Measurements from ENCODE around the gene MERTK. TPM values are rescaled to one million over a fixed set of nuclear protein-coding genes. Genes with fewer than 3 reads are reported as not detected.
"Not testable (repeated sequence)": the region's sequence is repeated elsewhere in the genome, so short reads cannot be mapped to it uniquely, and the experiment has no call there.

MERTK gene
- total RNA-seq (1.8 and 6.6 TPM in 2 replicates), polyA plus RNA-seq (0.34 and 0.71 TPM in 2 replicates), polyA minus RNA-seq (ENCODE audit: low replicate concordance) (0.59 and 0.82 TPM in 2 replicates)
- polyA plus RNA-seq (2012): 0.21 and 0.62 TPM in 2 replicates

- Histone ChIP-seq H3K36me3 (ENCODE audit: control insufficient read depth, insufficient read depth, low read length) (no peaks in the 10 kb centered on the region), H3K4me3 (replicated peaks in 1 of 4; ENCODE audit: control extremely low read depth in 1 of 4, insufficient read depth in 1 of 4, low read depth in 3 of 4, low read length in 4 of 4) (peak within 1 kb of the TSS; percentile 47 to 72 (median 66)), H3K9ac (ENCODE audit: insufficient read depth, low read length) (no peak within 1 kb of the TSS), H4K20me1 (ENCODE audit: control insufficient read depth, extremely low read depth, insufficient read depth, low read length) (no peaks in the 10 kb centered on the region), H3K27me3 (ENCODE audit: control insufficient read depth, insufficient read depth, low read length) (peaks cover 8% of the 10 kb centered on the region), H3K4me2 (ENCODE audit: extremely low read depth, insufficient read depth, low read length) (peak within 1 kb of the TSS; percentile 95), H3K79me2 (ENCODE audit: control insufficient read depth, insufficient read depth, low read length) (no peaks in the 10 kb centered on the region), H3K4me1 (ENCODE audit: control insufficient read depth, extremely low read depth, insufficient read depth, low read length) (peaks cover 2% of the 10 kb centered on the region), H3K9me3 (ENCODE audit: control insufficient read depth, insufficient read depth, low read depth, low read length) (no peaks in the 10 kb centered on the region), H3K27ac (ENCODE audit: insufficient read depth, low read length) (no peak within 1 kb of the TSS), H2AFZ (ENCODE audit: low read length) (peak within 1 kb of the TSS; percentile 78)
- TF ChIP-seq CTCF (conservative IDR thresholded peaks at IDR 0.05 in 1 of 2, IDR thresholded peaks at IDR 0.05 in 1 of 2; ENCODE audit: low read depth in 1 of 2, low read length in 2 of 2): peak; percentile 39 to 54
- peak; percentile 8 for TF ChIP-seq EZH2 (IDR thresholded peaks at IDR 0.05; ENCODE audit: low read length, missing control alignments)
- peak; percentile 61 to 87 for DNase-seq (ENCODE audit: low read depth in 2 of 2)
These were observed at the start of gene MERTK for GRCh38 chr2:111897924-111898702. MERTK (plus strand) TSS chr2:111898607; CDS start chr2:111898736, 129 bp downstream.

- peak; percentile 30 to 39 for DNase-seq (ENCODE audit: low read depth in 2 of 2)
- H2AFZ ChIP-seq (ENCODE audit: low read length); H3K9ac ChIP-seq (ENCODE audit: insufficient read depth, low read length); H3K4me3 ChIP-seq (replicated peaks in 1 of 4; ENCODE audit: control extremely low read depth in 1 of 4, insufficient read depth in 1 of 4, low read depth in 3 of 4, low read length in 4 of 4); H4K20me1 ChIP-seq (ENCODE audit: control insufficient read depth, extremely low read depth, insufficient read depth, low read length); H3K9me3 ChIP-seq (ENCODE audit: control insufficient read depth, insufficient read depth, low read depth, low read length); H3K36me3 ChIP-seq (ENCODE audit: control insufficient read depth, insufficient read depth, low read length); H3K27me3 ChIP-seq (ENCODE audit: control insufficient read depth, insufficient read depth, low read length); H3K27ac ChIP-seq (ENCODE audit: insufficient read depth, low read length); H3K79me2 ChIP-seq (ENCODE audit: control insufficient read depth, insufficient read depth, low read length); H3K4me2 ChIP-seq (ENCODE audit: extremely low read depth, insufficient read depth, low read length); H3K4me1 ChIP-seq (ENCODE audit: control insufficient read depth, extremely low read depth, insufficient read depth, low read length): not testable (repeated sequence)
- TF ChIP-seq CTCF (conservative IDR thresholded peaks at IDR 0.05 in 1 of 2, IDR thresholded peaks at IDR 0.05 in 1 of 2; ENCODE audit: low read depth in 1 of 2, low read length in 2 of 2): peak; percentile 21 to 44
These were observed 47.8 kb upstream of the MERTK start for GRCh38 chr2:111850646-111851045.

GRCh38 chr2:111852544-111852943, 45.9 kb upstream of the MERTK start:
- H3K4me1 ChIP-seq (ENCODE audit: control insufficient read depth, extremely low read depth, insufficient read depth, low read length); H3K36me3 ChIP-seq (ENCODE audit: control insufficient read depth, insufficient read depth, low read length); H2AFZ ChIP-seq (ENCODE audit: low read length); H3K4me3 ChIP-seq (replicated peaks in 1 of 4; ENCODE audit: control extremely low read depth in 1 of 4, insufficient read depth in 1 of 4, low read depth in 3 of 4, low read length in 4 of 4); H3K9ac ChIP-seq (ENCODE audit: insufficient read depth, low read length); H3K79me2 ChIP-seq (ENCODE audit: control insufficient read depth, insufficient read depth, low read length); DNase-seq (ENCODE audit: low read depth in 2 of 2); H3K27me3 ChIP-seq (ENCODE audit: control insufficient read depth, insufficient read depth, low read length); H3K9me3 ChIP-seq (ENCODE audit: control insufficient read depth, insufficient read depth, low read depth, low read length); H3K27ac ChIP-seq (ENCODE audit: insufficient read depth, low read length); H3K4me2 ChIP-seq (ENCODE audit: extremely low read depth, insufficient read depth, low read length); H4K20me1 ChIP-seq (ENCODE audit: control insufficient read depth, extremely low read depth, insufficient read depth, low read length): not testable (repeated sequence)

- H3K9me3 ChIP-seq (ENCODE audit: control insufficient read depth, insufficient read depth, low read depth, low read length); H3K27me3 ChIP-seq (ENCODE audit: control insufficient read depth, insufficient read depth, low read length); H3K36me3 ChIP-seq (ENCODE audit: control insufficient read depth, insufficient read depth, low read length); H3K4me2 ChIP-seq (ENCODE audit: extremely low read depth, insufficient read depth, low read length); H3K27ac ChIP-seq (ENCODE audit: insufficient read depth, low read length); H3K9ac ChIP-seq (ENCODE audit: insufficient read depth, low read length); H3K4me3 ChIP-seq (replicated peaks in 1 of 4; ENCODE audit: control extremely low read depth in 1 of 4, insufficient read depth in 1 of 4, low read depth in 3 of 4, low read length in 4 of 4); H3K79me2 ChIP-seq (ENCODE audit: control insufficient read depth, insufficient read depth, low read length); DNase-seq (ENCODE audit: low read depth in 2 of 2); H2AFZ ChIP-seq (ENCODE audit: low read length); H3K4me1 ChIP-seq (ENCODE audit: control insufficient read depth, extremely low read depth, insufficient read depth, low read length); H4K20me1 ChIP-seq (ENCODE audit: control insufficient read depth, extremely low read depth, insufficient read depth, low read length): not testable (repeated sequence)
These were observed 38.4 kb upstream of the MERTK start for GRCh38 chr2:111860005-111860404.

- H4K20me1 ChIP-seq (ENCODE audit: control insufficient read depth, extremely low read depth, insufficient read depth, low read length); H3K9ac ChIP-seq (ENCODE audit: insufficient read depth, low read length); H3K36me3 ChIP-seq (ENCODE audit: control insufficient read depth, insufficient read depth, low read length); H3K9me3 ChIP-seq (ENCODE audit: control insufficient read depth, insufficient read depth, low read depth, low read length); H2AFZ ChIP-seq (ENCODE audit: low read length); H3K27ac ChIP-seq (ENCODE audit: insufficient read depth, low read length); H3K27me3 ChIP-seq (ENCODE audit: control insufficient read depth, insufficient read depth, low read length); H3K4me2 ChIP-seq (ENCODE audit: extremely low read depth, insufficient read depth, low read length); H3K4me1 ChIP-seq (ENCODE audit: control insufficient read depth, extremely low read depth, insufficient read depth, low read length); H3K4me3 ChIP-seq (replicated peaks in 1 of 4; ENCODE audit: control extremely low read depth in 1 of 4, insufficient read depth in 1 of 4, low read depth in 3 of 4, low read length in 4 of 4); DNase-seq (ENCODE audit: low read depth in 2 of 2); H3K79me2 ChIP-seq (ENCODE audit: control insufficient read depth, insufficient read depth, low read length): not testable (repeated sequence)
These were observed 33.3 kb upstream of the MERTK start for GRCh38 chr2:111865124-111865523.
